GM12892 (cell line): ENCODE measurements around the gene LRRC56.
A peak's percentile ranks its signal among the peaks of the same experiment; 100 is the strongest.

Source experiments
- DNase-seq: peaks from one replicate; pipeline ENCODE4 v3.0.0; 2011; ENCODE audit not compliant: insufficient read length
- FAIRE-seq: peaks from 2 replicates; lab custom pipeline; 2011; peaks lifted over from hg19 to GRCh38; lab: Jason Lieb, UNC
- POLR2A ChIP-seq: IDR thresholded peaks from 2 replicates; pipeline ENCODE4 v1.6.1; 2011; ENCODE audit warnings: low read depth, low read length, control low read depth
- POLR2AphosphoS5 ChIP-seq: IDR thresholded peaks from 2 replicates; pipeline ENCODE4 v1.6.1; 2011; ENCODE audit warnings: low read depth, low read length, control low read depth
- TAF1 ChIP-seq: IDR thresholded peaks from 2 replicates; pipeline ENCODE4 v1.6.1; 2011; ENCODE audit warnings: low read depth, mild to moderate bottlenecking, control low read depth, low read length, borderline replicate concordance

The LRRC56 gene

GRCh38 chr11:495537-495931 is 41.8 kb upstream of the LRRC56 start:
- FAIRE-seq (no peak), DNase-seq (peak; percentile 10)

GRCh38 chr11:496834-497564 is 40.3 kb upstream of the LRRC56 start:
- TF ChIP-seq POLR2AphosphoS5 (peak; percentile 14; the same call in 1 of the 2 replicates), POLR2A (no peak; the same call in 1 of the 2 replicates)
- DNase-seq (no peak), FAIRE-seq (peak; percentile 44)

More at GRCh38 chr11:495537-495931, 41.8 kb upstream of the LRRC56 start:
- TF ChIP-seq POLR2A (no peak), POLR2AphosphoS5 (no peak), TAF1 (no peak)

GRCh38 chr11:497565-498296 is 39.6 kb upstream of the LRRC56 start:
- TF ChIP-seq POLR2A (no peak), POLR2AphosphoS5 (no peak), TAF1 (no peak)
- no peak for FAIRE-seq
- no peak for DNase-seq

GRCh38 chr11:498297-499181 is 38.8 kb upstream of the LRRC56 start:
- no peak for TF ChIP-seq POLR2A
- TF ChIP-seq TAF1: no peak
- no peak for TF ChIP-seq POLR2AphosphoS5
- DNase-seq (no peak), FAIRE-seq (no peak)

- no peak for DNase-seq
- TF ChIP-seq TAF1 (no peak), POLR2A (no peak), POLR2AphosphoS5 (no peak)
- FAIRE-seq: no peak
Measured at GRCh38 chr11:499201-500076, 37.9 kb upstream of the LRRC56 start.

GRCh38 chr11:501001-501682 is 36.2 kb upstream of the LRRC56 start:
- no peak for DNase-seq
- TF ChIP-seq POLR2AphosphoS5: no peak
- no peak for TF ChIP-seq POLR2A
- TF ChIP-seq TAF1: no peak
- FAIRE-seq: no peak

GRCh38 chr11:501683-502287 is 35.5 kb upstream of the LRRC56 start:
- DNase-seq: no peak
- FAIRE-seq: no peak
- no peak for TF ChIP-seq POLR2A
- TF ChIP-seq POLR2AphosphoS5: no peak
- no peak for TF ChIP-seq TAF1

- no peak for TF ChIP-seq POLR2A
- no peak for TF ChIP-seq POLR2AphosphoS5
- TF ChIP-seq TAF1: no peak
- DNase-seq (peak; percentile 27), FAIRE-seq (no peak)
Measured at GRCh38 chr11:502288-503178, 34.8 kb upstream of the LRRC56 start.

- DNase-seq (peak; percentile 80), FAIRE-seq (peak; percentile 69)
- TF ChIP-seq POLR2AphosphoS5 (no peak), POLR2A (peak; percentile 40; the same call in 1 of the 2 replicates)
Measured at GRCh38 chr11:503179-503981, 33.9 kb upstream of the LRRC56 start.
